Measurements from ENCODE around the gene SLC15A4.

The SLC15A4 gene

DNA sequence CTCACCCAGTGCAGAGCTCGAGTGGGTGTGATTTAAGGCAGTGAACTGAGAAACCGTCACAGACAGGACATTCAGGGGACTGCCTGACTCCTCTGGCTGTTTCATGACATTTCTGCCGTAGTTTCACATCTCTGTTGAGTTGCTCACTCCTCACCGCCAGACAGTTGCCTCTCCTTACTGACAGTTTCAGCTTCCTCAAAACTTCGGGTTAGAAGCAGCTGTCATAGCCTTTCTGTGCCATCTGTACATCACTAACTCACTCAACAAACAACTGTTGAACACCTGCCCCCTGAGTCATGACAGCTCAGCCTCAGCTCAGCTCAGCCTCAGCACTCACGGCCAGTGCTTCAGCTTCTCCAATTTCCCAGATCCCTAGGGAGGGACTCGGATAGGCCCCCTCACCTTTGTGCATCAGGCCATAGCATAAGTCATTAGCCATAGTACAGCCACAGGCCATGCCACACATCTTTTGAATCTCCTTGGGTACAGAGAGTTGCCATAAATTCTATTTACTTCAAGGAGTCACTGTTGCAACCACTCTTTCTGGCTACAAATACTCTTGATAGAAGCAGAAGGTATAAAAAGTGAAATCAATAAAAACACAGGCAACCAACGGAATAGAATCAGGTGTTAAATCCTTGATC lies 6.2 kb upstream of the SLC15A4 start:
- peak overlapping the region; percentile 68 for H3K4me2 ChIP-seq (ENCODE audit: low read depth, low read length, poor library complexity, severe bottlenecking)
- H3K9ac ChIP-seq (ENCODE audit: low read depth, low read length, poor library complexity, severe bottlenecking), result peak overlapping the region; percentile 61
- no peaks in the 10 kb centered on the region for H3K27me3 ChIP-seq (ENCODE audit: insufficient read depth, low read length, poor library complexity, severe bottlenecking)

DNA sequence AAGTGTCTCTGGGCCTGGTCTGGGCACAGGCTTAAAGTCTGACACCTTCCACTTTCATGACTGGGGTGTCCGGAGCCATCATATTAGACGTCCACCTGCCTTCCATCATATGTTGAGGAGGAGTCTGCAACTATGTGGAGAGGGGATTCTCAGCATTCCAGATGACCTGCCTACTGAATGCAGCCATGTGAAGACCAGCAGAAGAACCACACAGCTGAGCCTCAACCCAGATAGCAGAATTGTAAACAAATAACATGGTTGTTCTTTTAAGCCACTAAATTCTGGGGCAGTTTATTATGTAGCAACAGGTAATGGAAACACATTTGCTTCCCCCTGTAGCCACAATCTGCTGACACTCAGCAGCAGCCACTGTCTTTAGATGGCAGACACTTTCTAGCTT lies 4.0 kb upstream of the SLC15A4 start:
- Histone ChIP-seq H3K79me2 (ENCODE audit: insufficient read depth, low read length) (peaks cover 18% of the 10 kb centered on the region), H3K4me1 (ENCODE audit: insufficient read depth, low read length, poor library complexity, severe bottlenecking) (peaks cover 18% of the 10 kb centered on the region), H3F3A (ENCODE audit: low read depth) (peaks cover 3% of the 10 kb centered on the region), H3K36me3 (ENCODE audit: insufficient read depth, low read length) (no peaks in the 10 kb centered on the region), H3K4me3 (ENCODE audit: low read length, poor library complexity, severe bottlenecking) (no peak overlapping the region), H3K9ac (ENCODE audit: low read depth, low read length, poor library complexity, severe bottlenecking) (no peak overlapping the region), H3K4me2 (ENCODE audit: low read depth, low read length, poor library complexity, severe bottlenecking) (no peak overlapping the region), H3K9me3 (ENCODE audit: insufficient read depth, low read depth, low read length) (no peaks in the 10 kb centered on the region), H3K9me2 (replicated peaks; ENCODE audit: low read depth, low read length) (no peaks in the 10 kb centered on the region), H4K20me1 (ENCODE audit: insufficient read depth, low read length, poor library complexity, severe bottlenecking) (peaks cover 7% of the 10 kb centered on the region), H3K27me3 (ENCODE audit: insufficient read depth, low read length, poor library complexity, severe bottlenecking) (no peaks in the 10 kb centered on the region), H2AFZ (ENCODE audit: low read length) (no peak overlapping the region)
- TF ChIP-seq EZH2phosphoT487 (IDR thresholded peaks at IDR 0.05; ENCODE audit: borderline replicate concordance), result no peak
- TF ChIP-seq, protein P1, sequence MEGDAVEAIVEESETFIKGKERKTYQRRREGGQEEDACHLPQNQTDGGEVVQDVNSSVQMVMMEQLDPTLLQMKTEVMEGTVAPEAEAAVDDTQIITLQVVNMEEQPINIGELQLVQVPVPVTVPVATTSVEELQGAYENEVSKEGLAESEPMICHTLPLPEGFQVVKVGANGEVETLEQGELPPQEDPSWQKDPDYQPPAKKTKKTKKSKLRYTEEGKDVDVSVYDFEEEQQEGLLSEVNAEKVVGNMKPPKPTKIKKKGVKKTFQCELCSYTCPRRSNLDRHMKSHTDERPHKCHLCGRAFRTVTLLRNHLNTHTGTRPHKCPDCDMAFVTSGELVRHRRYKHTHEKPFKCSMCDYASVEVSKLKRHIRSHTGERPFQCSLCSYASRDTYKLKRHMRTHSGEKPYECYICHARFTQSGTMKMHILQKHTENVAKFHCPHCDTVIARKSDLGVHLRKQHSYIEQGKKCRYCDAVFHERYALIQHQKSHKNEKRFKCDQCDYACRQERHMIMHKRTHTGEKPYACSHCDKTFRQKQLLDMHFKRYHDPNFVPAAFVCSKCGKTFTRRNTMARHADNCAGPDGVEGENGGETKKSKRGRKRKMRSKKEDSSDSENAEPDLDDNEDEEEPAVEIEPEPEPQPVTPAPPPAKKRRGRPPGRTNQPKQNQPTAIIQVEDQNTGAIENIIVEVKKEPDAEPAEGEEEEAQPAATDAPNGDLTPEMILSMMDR (conservative IDR thresholded peaks at IDR 0.05; ENCODE audit: low read length), result no peak

More for the DNA sequence above, 6.2 kb upstream of the SLC15A4 start:
- H4K20me1 ChIP-seq (ENCODE audit: insufficient read depth, low read length, poor library complexity, severe bottlenecking), result no peaks in the 10 kb centered on the region
- peak overlapping the region; percentile 60 for H3K4me3 ChIP-seq (ENCODE audit: low read length, poor library complexity, severe bottlenecking)
- no peaks in the 10 kb centered on the region for H3K9me2 ChIP-seq (replicated peaks; ENCODE audit: low read depth, low read length)
- H3K79me2 ChIP-seq (ENCODE audit: insufficient read depth, low read length), result peaks cover under 1% of the 10 kb centered on the region; the same call in 1 of the 2 replicates
- no peaks in the 10 kb centered on the region for H3K9me3 ChIP-seq (ENCODE audit: insufficient read depth, low read depth, low read length)
- peaks cover 3% of the 10 kb centered on the region for H3F3A ChIP-seq (ENCODE audit: low read depth)
- peak overlapping the region; percentile 93 for H2AFZ ChIP-seq (ENCODE audit: low read length)
- H3K4me1 ChIP-seq (ENCODE audit: insufficient read depth, low read length, poor library complexity, severe bottlenecking), result peaks cover 18% of the 10 kb centered on the region
- no peaks in the 10 kb centered on the region for H3K36me3 ChIP-seq (ENCODE audit: insufficient read depth, low read length)
- TF ChIP-seq EZH2phosphoT487 (IDR thresholded peaks at IDR 0.05; ENCODE audit: borderline replicate concordance), result no peak
- TF ChIP-seq, protein P1 (conservative IDR thresholded peaks at IDR 0.05; ENCODE audit: low read length), result no peak

DNA sequence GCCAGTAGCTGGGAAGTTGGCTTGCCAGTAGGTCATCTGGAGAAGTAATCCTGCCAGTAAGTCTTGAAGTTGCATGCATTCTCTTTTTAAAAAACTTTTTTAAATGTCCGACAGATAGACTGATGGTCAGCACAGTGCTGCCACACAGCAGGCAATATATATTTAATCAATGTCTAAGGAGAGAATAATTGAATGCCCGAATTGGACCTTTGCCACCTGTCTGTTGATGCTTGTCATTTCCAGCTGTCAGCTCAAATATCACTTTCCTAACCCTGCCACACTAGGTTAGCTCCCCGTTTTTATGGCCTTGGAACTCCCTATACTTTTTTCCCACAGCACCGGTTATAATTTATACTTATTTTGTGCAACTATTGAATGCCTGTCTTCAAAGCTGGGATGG lies 2.1 kb upstream of the SLC15A4 start:
- Histone ChIP-seq H3K9me3 (ENCODE audit: insufficient read depth, low read depth, low read length) (no peaks in the 10 kb centered on the region), H4K20me1 (ENCODE audit: insufficient read depth, low read length, poor library complexity, severe bottlenecking) (peaks cover 24% of the 10 kb centered on the region), H3K9ac (ENCODE audit: low read depth, low read length, poor library complexity, severe bottlenecking) (no peak overlapping the region), H3K27me3 (ENCODE audit: insufficient read depth, low read length, poor library complexity, severe bottlenecking) (no peaks in the 10 kb centered on the region), H3K4me1 (ENCODE audit: insufficient read depth, low read length, poor library complexity, severe bottlenecking) (peaks cover 23% of the 10 kb centered on the region), H2AFZ (ENCODE audit: low read length) (no peak overlapping the region), H3K4me2 (ENCODE audit: low read depth, low read length, poor library complexity, severe bottlenecking) (no peak overlapping the region), H3K79me2 (ENCODE audit: insufficient read depth, low read length) (peaks cover 37% of the 10 kb centered on the region), H3K4me3 (ENCODE audit: low read length, poor library complexity, severe bottlenecking) (no peak overlapping the region), H3F3A (ENCODE audit: low read depth) (peaks cover 3% of the 10 kb centered on the region), H3K36me3 (ENCODE audit: insufficient read depth, low read length) (no peaks in the 10 kb centered on the region), H3K9me2 (replicated peaks; ENCODE audit: low read depth, low read length) (no peaks in the 10 kb centered on the region)
- TF ChIP-seq, protein P1 (conservative IDR thresholded peaks at IDR 0.05; ENCODE audit: low read length), result no peak
- TF ChIP-seq EZH2phosphoT487 (IDR thresholded peaks at IDR 0.05; ENCODE audit: borderline replicate concordance), result no peak
